HepG2 (cell line): ENCODE data around the gene FCMR. TPM values are rescaled to one million over a fixed set of nuclear protein-coding genes. Genes with fewer than 3 reads are reported as not detected.
A peak's percentile ranks its signal among the peaks of the same experiment; 100 is the strongest.

Experiments used
- ATAC-seq: fragments of 200-7000 bp; cut with Tn5 transposase; 3 replicates; pipeline ENCODE4 v1.9.1; 2020; ENCODE audit warnings: mild to moderate bottlenecking, moderate library complexity
- BruUV-seq: library from RNA; stranded (reverse); fragments of 400-500 nt; replicated peaks from 2 replicates; lab custom pipeline; 2021; lab: Mats Ljungman, UMichigan
- CTCF ChIA-PET: fragments of 300-600 bp; formaldehyde crosslinking; extraction: SDS; loops from one replicate; lab custom pipeline; 2021; ENCODE audit warnings: low total read pairs, inconsistent platforms, low intra/inter-chr PET ratio; lab: Yijun Ruan, JAX
- POLR2A ChIA-PET: fragments of 350-600 bp; sonication (Branson Sonifier 250); formaldehyde crosslinking; loops from one replicate; lab custom pipeline; 2020; ENCODE audit warnings: antibody characterized with exemption, inconsistent platforms; lab: Yijun Ruan, JAX
- DNase-seq: peaks from one replicate; pipeline ENCODE4 v3.0.0-alpha.2; 2015; ENCODE audit warnings: low spot score
- FAIRE-seq: peaks from 3 replicates; lab custom pipeline; 2011; peaks lifted over from hg19 to GRCh38; lab: Jason Lieb, UNC
- H2AFZ ChIP-seq: one replicate; pipeline ENCODE4 v1.6.1; 2011; ENCODE audit warnings: low read length, inconsistent platforms
- H3K27ac ChIP-seq: fragments of 300-600 bp; 3 replicates; pipeline ENCODE4 v1.8.0; 2011; ENCODE audit warnings: mixed run types, mild to moderate bottlenecking, mixed read lengths, low read length, inconsistent platforms; ENCODE audit not compliant: insufficient read depth; ENCODE audit errors: extremely low read length
- H3K27me3 ChIP-seq, 2 experiments: fragments of 200-600 bp in 1 of 2; 2 replicates in 1 of 2; 3 replicates in 1 of 2; pipeline versions ENCODE4 v1.6.0 to v1.8.0; 2011; ENCODE audit warnings: low read length in 2 of 2, mild to moderate bottlenecking in 2 of 2, moderate library complexity in 2 of 2, inconsistent platforms in 1 of 2; ENCODE audit not compliant: insufficient read depth in 2 of 2, control insufficient read depth in 1 of 2
- H3K36me3 ChIP-seq, 2 experiments: fragments of 200-600 bp in 1 of 2; replicated peaks in 1 of 2; 2 replicates in 1 of 2; 3 replicates in 1 of 2; pipeline versions ENCODE4 v1.5.1 to v1.8.0; 2011; ENCODE audit warnings: low read length in 2 of 2, inconsistent platforms in 1 of 2; ENCODE audit not compliant: insufficient read depth in 2 of 2, control insufficient read depth in 1 of 2
- H3K4me1 ChIP-seq: 2 replicates; pipeline ENCODE4 v1.5.1; 2012; ENCODE audit warnings: low read length, inconsistent platforms; ENCODE audit not compliant: insufficient read depth
- H3K4me2 ChIP-seq: 2 replicates; pipeline ENCODE4 v1.6.0; 2011; ENCODE audit warnings: low read depth, low read length, inconsistent platforms
- H3K4me3 ChIP-seq, 3 experiments: fragments of 200-600 bp in 1 of 3; sonication (generic), shearing (Covaris generic) in 1 of 3; replicated peaks in 1 of 3; 2 replicates each; pipeline ENCODE4 v1.5.1; 2011 to 2016; ENCODE audit warnings: low read length in 3 of 3, inconsistent platforms in 2 of 3, low read depth in 2 of 3, mild to moderate bottlenecking in 2 of 3, control low read depth in 1 of 3, mixed read lengths in 1 of 3; ENCODE audit not compliant: insufficient read depth in 1 of 3
- H3K79me2 ChIP-seq: one replicate; pipeline ENCODE4 v1.6.1; 2011; ENCODE audit warnings: low read length, inconsistent platforms; ENCODE audit not compliant: insufficient read depth
- H3K9ac ChIP-seq: 2 replicates; pipeline ENCODE4 v1.6.0; 2011; ENCODE audit warnings: mild to moderate bottlenecking, low read depth, low read length, inconsistent platforms; ENCODE audit not compliant: insufficient read depth
- H3K9me3 ChIP-seq: 2 replicates; pipeline ENCODE4 v1.5.1; 2012; ENCODE audit warnings: mild to moderate bottlenecking, low read length
- H4K20me1 ChIP-seq: 2 replicates; pipeline ENCODE4 v1.6.0; 2011; ENCODE audit warnings: inconsistent platforms, mild to moderate bottlenecking, low read length, moderate library complexity; ENCODE audit not compliant: insufficient read depth
- CHCHD3 ChIP-seq: sonication (generic); formaldehyde crosslinking; IDR thresholded peaks from 2 replicates; pipeline ENCODE4 v1.8.0; 2022; ENCODE audit warnings: mild to moderate bottlenecking, missing genetic modification reagents, moderate library complexity
- GLMP ChIP-seq: sonication (generic); formaldehyde crosslinking; IDR thresholded peaks from 2 replicates; pipeline ENCODE4 v1.9.0; 2021; ENCODE audit warnings: missing genetic modification reagents, mild to moderate bottlenecking, borderline replicate concordance
- POLR2AphosphoS2 ChIP-seq: IDR thresholded peaks from 2 replicates; pipeline ENCODE4 v1.6.1; 2011; ENCODE audit warnings: low read depth, low read length, improper control_type of control experiment
- RAD21 ChIP-seq: fragments of 450-650 bp; formaldehyde crosslinking; IDR thresholded peaks from 2 replicates; pipeline ENCODE4 v1.5.0; 2020; ENCODE audit warnings: mild to moderate bottlenecking
- RFXAP ChIP-seq: sonication (generic); formaldehyde crosslinking; IDR thresholded peaks from 2 replicates; pipeline ENCODE4 v1.4.0; 2020; ENCODE audit warnings: missing genetic modification reagents, borderline replicate concordance
- TBP ChIP-seq: sonication (generic); formaldehyde crosslinking; IDR thresholded peaks from 2 replicates; pipeline ENCODE4 v1.5.0; 2020; ENCODE audit warnings: missing genetic modification reagents
- TFAP4 ChIP-seq: sonication (generic); IDR thresholded peaks from 2 replicates; pipeline ENCODE4 v1.6.1; 2016; ENCODE audit warnings: low read depth, borderline replicate concordance
- THAP11 ChIP-seq: IDR thresholded peaks from 2 replicates; pipeline ENCODE4 v1.6.1; 2016; ENCODE audit warnings: missing biosample characterization, missing genetic modification reagents
- ZNF337 ChIP-seq: sonication (generic); formaldehyde crosslinking; IDR thresholded peaks from 2 replicates; pipeline ENCODE4 v1.5.1; 2020; ENCODE audit warnings: missing genetic modification reagents, low read depth, mild to moderate bottlenecking, borderline replicate concordance
- ZNF510 ChIP-seq: sonication (generic); formaldehyde crosslinking; IDR thresholded peaks from 2 replicates; pipeline ENCODE4 v1.4.0; 2020; ENCODE audit warnings: low read depth, mild to moderate bottlenecking, missing genetic modification reagents
- ZNF552 ChIP-seq: sonication (generic); formaldehyde crosslinking; IDR thresholded peaks from 2 replicates; pipeline ENCODE4 v1.9.0; 2022; ENCODE audit warnings: missing genetic modification reagents, mild to moderate bottlenecking, borderline replicate concordance
- ZNF629 ChIP-seq: sonication (generic); formaldehyde crosslinking; conservative IDR thresholded peaks from 2 replicates; pipeline ENCODE4 v1.5.0; 2020; ENCODE audit warnings: missing genetic modification reagents
- ZNF672 ChIP-seq: sonication (generic); formaldehyde crosslinking; IDR thresholded peaks from 2 replicates; pipeline ENCODE4 v1.8.1; 2022; ENCODE audit warnings: missing genetic modification reagents
- WGBS: methylation state at CpG from one replicate; pipeline ENCODE4 v1.1.6; 2017; ENCODE audit warnings: low lambda C conversion rate; 5-methylcytosine and 5-hydroxymethylcytosine counted together
- in situ Hi-C: cut with HindIII; loops from 2 replicates; pipeline ENCODE4 v1.10.0; 2017; ENCODE audit warnings: low pct_unique_long_range_greater_than_20kb; ENCODE audit not compliant: extremely low pct_ligation_motif_present
- intact Hi-C: fragments of 100-400 bp; cut with micrococcal nuclease; formaldehyde crosslinking; loops from one replicate; pipeline ENCODE4 v1.10.0; 2022; ENCODE audit not compliant: unreplicated experiment
- polyA plus RNA-seq, 8 experiments: library from polyadenylated mRNA; depleted of rRNA in 3 of 8; stranded (reverse) in 7 of 8; unstranded in 1 of 8; fragments of >200 nt; fragmentation: Illumina TruSeq in 4 of 8; extraction: Trizol in 4 of 8; gene quantifications; 2 replicates each; pipeline versions ENCODE4 v1.2.1 to v1.2.3, GENCODE V29; 2011 to 2016; ENCODE audit warnings: low read depth in 4 of 8, missing spikeins in 1 of 8, mixed read lengths in 1 of 8; ENCODE audit not compliant: insufficient read depth in 1 of 8
- total RNA-seq, 5 experiments: library from RNA; depleted of rRNA; stranded (reverse); fragments of >200 nt; fragmentation: Illumina TruSeq; extraction: Trizol; gene quantifications; 2 replicates each; pipeline ENCODE4 v1.2.3, GENCODE V29; 2016; ENCODE audit warnings: low read depth in 1 of 5
- TF ChIP-seq, protein P1 (sequence below): sonication (generic); formaldehyde crosslinking; IDR thresholded peaks from 2 replicates; pipeline ENCODE4 v1.5.0; 2020; ENCODE audit warnings: missing genetic modification reagents
- TF ChIP-seq, protein P2 (sequence below): sonication (generic); formaldehyde crosslinking; IDR thresholded peaks from 2 replicates; pipeline ENCODE4 v1.8.0; 2022; ENCODE audit warnings: mild to moderate bottlenecking, missing genetic modification reagents, moderate library complexity

FCMR gene
- total and polyA plus RNA-seq, 2 of the 13 experiments (the other 11 are each of a cell fraction or from before 2014, with no cell fraction given): not detected

DNA sequence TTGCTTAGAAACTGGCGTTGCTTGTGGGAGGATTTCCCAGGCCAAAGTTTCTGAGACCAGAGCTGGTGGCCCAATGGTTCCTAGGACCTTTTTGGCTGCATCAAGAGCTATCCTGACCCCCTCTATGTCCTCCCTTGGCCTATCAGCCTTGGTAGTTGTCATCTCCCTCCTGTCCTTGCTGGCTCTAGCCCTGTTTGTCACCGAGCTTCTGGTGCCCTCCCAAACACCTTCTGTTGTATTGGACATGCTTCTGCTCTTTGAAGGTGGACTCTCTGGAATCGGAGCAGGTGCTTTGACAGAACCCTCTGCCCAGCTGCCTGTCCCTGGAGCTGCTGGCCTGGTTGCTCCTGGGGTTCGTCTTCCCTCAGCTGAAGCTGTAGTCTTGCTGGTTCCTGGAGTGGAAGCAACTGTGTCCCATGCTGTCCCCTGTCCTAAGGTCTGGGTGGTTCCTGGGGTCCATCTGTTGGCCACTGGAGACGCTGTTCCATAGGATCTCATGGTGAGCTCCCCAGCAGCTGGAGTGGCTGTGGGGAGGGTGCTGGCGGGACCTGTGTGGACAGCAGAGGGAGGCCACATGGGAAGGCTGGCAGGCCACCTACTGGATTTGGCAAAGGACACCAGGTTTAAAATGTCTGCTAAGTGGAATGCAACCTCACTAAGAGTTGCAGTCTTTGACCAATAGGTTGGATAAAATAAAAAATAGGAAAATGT, 39.1 kb upstream of the FCMR start (continued):
- peak; percentile 35; the same call in 1 of the 2 replicates for TF ChIP-seq TFAP4
- TF ChIP-seq RAD21 (CRISPR knock-in tag): 0 out of 2 replicates have a peak, but pooled peaks have one; percentile 37

GRCh38 chr1:206958144-206958543, 36.4 kb upstream of the FCMR start:
- Histone ChIP-seq H2AFZ (no peak overlapping the region), H3K4me2 (no peak overlapping the region), H4K20me1 (no peaks in the 10 kb centered on the region)
- ATAC-seq: no peak
- intact Hi-C loops: no loop called here
- TF ChIP-seq ZNF510 (no peak), GLMP (CRISPR knock-in tag) (no peak), TBP (CRISPR knock-in tag) (no peak), ZNF629 (CRISPR knock-in tag) (no peak), ZNF552 (CRISPR knock-in tag) (no peak), ZNF337 (CRISPR knock-in tag) (no peak), ZNF672 (CRISPR knock-in tag) (no peak), THAP11 (CRISPR knock-in tag) (no peak), CHCHD3 (CRISPR knock-in tag) (no peak), POLR2AphosphoS2 (no peak), RFXAP (CRISPR knock-in tag) (no peak)
- TF ChIP-seq, protein P1, sequence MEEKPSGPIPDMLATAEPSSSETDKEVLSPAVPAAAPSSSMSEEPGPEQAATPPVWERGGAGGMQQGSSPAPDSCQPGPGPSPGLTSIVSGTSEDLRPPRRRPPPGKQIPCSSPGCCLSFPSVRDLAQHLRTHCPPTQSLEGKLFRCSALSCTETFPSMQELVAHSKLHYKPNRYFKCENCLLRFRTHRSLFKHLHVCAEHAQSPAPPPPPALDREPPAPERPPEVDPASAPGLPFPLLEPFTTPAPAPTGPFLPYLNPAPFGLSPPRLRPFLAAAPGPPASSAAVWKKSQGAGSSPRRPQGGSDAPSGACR (CRISPR knock-in tag): no peak
- TF ChIP-seq, protein P2, sequence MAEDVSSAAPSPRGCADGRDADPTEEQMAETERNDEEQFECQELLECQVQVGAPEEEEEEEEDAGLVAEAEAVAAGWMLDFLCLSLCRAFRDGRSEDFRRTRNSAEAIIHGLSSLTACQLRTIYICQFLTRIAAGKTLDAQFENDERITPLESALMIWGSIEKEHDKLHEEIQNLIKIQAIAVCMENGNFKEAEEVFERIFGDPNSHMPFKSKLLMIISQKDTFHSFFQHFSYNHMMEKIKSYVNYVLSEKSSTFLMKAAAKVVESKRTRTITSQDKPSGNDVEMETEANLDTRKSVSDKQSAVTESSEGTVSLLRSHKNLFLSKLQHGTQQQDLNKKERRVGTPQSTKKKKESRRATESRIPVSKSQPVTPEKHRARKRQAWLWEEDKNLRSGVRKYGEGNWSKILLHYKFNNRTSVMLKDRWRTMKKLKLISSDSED: no peak
- TF ChIP-seq, all 625 proteins: peak for 0
- Histone ChIP-seq H3K27ac (no peak overlapping the region), H3K4me1 (peaks cover 77% of the 10 kb centered on the region), H3K79me2 (no peaks in the 10 kb centered on the region), H3K36me3 (no peaks in the 10 kb centered on the region), H3K9ac (no peak overlapping the region), H3K9me3 (no peaks in the 10 kb centered on the region), H3K27me3 (peaks cover 0 to 1% of the 10 kb centered on the region in 2 experiments; a peak in 1 of 5 replicates), H3K4me3 (no peak overlapping the region)
- ChIA-PET POLR2A (no interaction called here), CTCF (no interaction called here)
- DNase-seq (no peak), FAIRE-seq (no peak)
- 27% methylated on average over 2 of the region's 2 CpGs for WGBS
- BruUV-seq: no TSS peak
- in situ Hi-C loops: no loop called here
